Measurements from ENCODE around the gene SLC41A3. TPM values are rescaled to one million over a fixed set of nuclear protein-coding genes. Genes with fewer than 3 reads are reported as not detected.

Gene SLC41A3
- total and polyA plus RNA-seq, 2 donors (not counting 1 experiment from before 2014, with no cell fraction given), result 49.4 to 52.8 TPM

GRCh38 chr3:126102011-126102410 lies 18.1 kb upstream of the SLC41A3 start:
- Histone ChIP-seq H3K4me3 (replicated peaks in 1 of 4; ENCODE audit: control extremely low read depth in 1 of 4, insufficient read depth in 1 of 4, low read depth in 3 of 4, low read length in 4 of 4) (no peak overlapping the region), H3K4me2 (ENCODE audit: extremely low read depth, insufficient read depth, low read length) (no peak overlapping the region), H3K36me3 (ENCODE audit: control insufficient read depth, insufficient read depth, low read length) (no peaks in the 10 kb centered on the region), H3K4me1 (ENCODE audit: control insufficient read depth, extremely low read depth, insufficient read depth, low read length) (no peaks in the 10 kb centered on the region), H2AFZ (ENCODE audit: low read length) (no peak overlapping the region), H4K20me1 (ENCODE audit: control insufficient read depth, extremely low read depth, insufficient read depth, low read length) (no peaks in the 10 kb centered on the region), H3K27ac (ENCODE audit: insufficient read depth, low read length) (no peak overlapping the region), H3K9me3 (ENCODE audit: control insufficient read depth, insufficient read depth, low read depth, low read length) (no peaks in the 10 kb centered on the region), H3K9ac (ENCODE audit: insufficient read depth, low read length) (no peak overlapping the region), H3K79me2 (ENCODE audit: control insufficient read depth, insufficient read depth, low read length) (no peaks in the 10 kb centered on the region), H3K27me3 (ENCODE audit: control insufficient read depth, insufficient read depth, low read length) (peaks cover 8% of the 10 kb centered on the region)
- TF ChIP-seq EZH2 (IDR thresholded peaks at IDR 0.05; ENCODE audit: low read length, missing control alignments) (no peak), CTCF (conservative IDR thresholded peaks at IDR 0.05 in 1 of 2, IDR thresholded peaks at IDR 0.05 in 1 of 2; ENCODE audit: low read depth in 1 of 2, low read length in 2 of 2) (no peak)
- no peak for DNase-seq (ENCODE audit: low read depth in 2 of 2)

- Histone ChIP-seq H3K79me2 (ENCODE audit: control insufficient read depth, insufficient read depth, low read length) (no peaks in the 10 kb centered on the region), H3K4me3 (replicated peaks in 1 of 4; ENCODE audit: control extremely low read depth in 1 of 4, insufficient read depth in 1 of 4, low read depth in 3 of 4, low read length in 4 of 4) (no peak overlapping the region), H3K36me3 (ENCODE audit: control insufficient read depth, insufficient read depth, low read length) (no peaks in the 10 kb centered on the region), H3K9me3 (ENCODE audit: control insufficient read depth, insufficient read depth, low read depth, low read length) (no peaks in the 10 kb centered on the region), H3K4me2 (ENCODE audit: extremely low read depth, insufficient read depth, low read length) (no peak overlapping the region), H3K4me1 (ENCODE audit: control insufficient read depth, extremely low read depth, insufficient read depth, low read length) (no peaks in the 10 kb centered on the region), H2AFZ (ENCODE audit: low read length) (no peak overlapping the region), H3K27ac (ENCODE audit: insufficient read depth, low read length) (no peak overlapping the region), H4K20me1 (ENCODE audit: control insufficient read depth, extremely low read depth, insufficient read depth, low read length) (no peaks in the 10 kb centered on the region), H3K27me3 (ENCODE audit: control insufficient read depth, insufficient read depth, low read length) (peaks cover 8% of the 10 kb centered on the region), H3K9ac (ENCODE audit: insufficient read depth, low read length) (no peak overlapping the region)
- no peak for TF ChIP-seq CTCF (conservative IDR thresholded peaks at IDR 0.05 in 1 of 2, IDR thresholded peaks at IDR 0.05 in 1 of 2; ENCODE audit: low read depth in 1 of 2, low read length in 2 of 2)
- no peak for TF ChIP-seq EZH2 (IDR thresholded peaks at IDR 0.05; ENCODE audit: low read length, missing control alignments)
- DNase-seq (ENCODE audit: low read depth in 2 of 2), result no peak
Observed at GRCh38 chr3:126101521-126101982, 17.6 kb upstream of the SLC41A3 start.

GRCh38 chr3:126100634-126101301 lies 16.8 kb upstream of the SLC41A3 start:
- no peak overlapping the region for H3K9ac ChIP-seq (ENCODE audit: insufficient read depth, low read length)
- H3K4me1 ChIP-seq (ENCODE audit: control insufficient read depth, extremely low read depth, insufficient read depth, low read length), result no peaks in the 10 kb centered on the region
- peaks cover 7% of the 10 kb centered on the region for H3K27me3 ChIP-seq (ENCODE audit: control insufficient read depth, insufficient read depth, low read length)
- H3K79me2 ChIP-seq (ENCODE audit: control insufficient read depth, insufficient read depth, low read length), result no peaks in the 10 kb centered on the region
- H3K9me3 ChIP-seq (ENCODE audit: control insufficient read depth, insufficient read depth, low read depth, low read length), result no peaks in the 10 kb centered on the region
- TF ChIP-seq CTCF (conservative IDR thresholded peaks at IDR 0.05 in 1 of 2, IDR thresholded peaks at IDR 0.05 in 1 of 2; ENCODE audit: low read depth in 1 of 2, low read length in 2 of 2), result no peak
- no peak for TF ChIP-seq EZH2 (IDR thresholded peaks at IDR 0.05; ENCODE audit: low read length, missing control alignments)
- no peak overlapping the region for H3K4me2 ChIP-seq (ENCODE audit: extremely low read depth, insufficient read depth, low read length)
- peak in 1 of 2 donors; percentile 86 for DNase-seq (ENCODE audit: low read depth in 2 of 2)
- H3K4me3 ChIP-seq (replicated peaks in 1 of 4; ENCODE audit: control extremely low read depth in 1 of 4, insufficient read depth in 1 of 4, low read depth in 3 of 4, low read length in 4 of 4), result no peak overlapping the region
- H3K27ac ChIP-seq (ENCODE audit: insufficient read depth, low read length), result no peak overlapping the region
- H2AFZ ChIP-seq (ENCODE audit: low read length), result no peak overlapping the region
- H3K36me3 ChIP-seq (ENCODE audit: control insufficient read depth, insufficient read depth, low read length), result no peaks in the 10 kb centered on the region
- H4K20me1 ChIP-seq (ENCODE audit: control insufficient read depth, extremely low read depth, insufficient read depth, low read length), result no peaks in the 10 kb centered on the region
